HEK293 (cell line): ENCODE data around the gene LITAFD.

ENCODE experiments used
- ZBTB7A ChIP-seq: fragments of 450-650 bp; formaldehyde crosslinking; IDR thresholded peaks from 2 replicates; pipeline ENCODE4 v1.5.1; 2016; ENCODE audit warnings: low read depth, missing biosample characterization, missing genetic modification characterization
- ZBTB8A ChIP-seq: fragments of 450-650 bp; formaldehyde crosslinking; IDR thresholded peaks from 2 replicates; pipeline ENCODE4 v1.5.1; 2016; ENCODE audit warnings: missing biosample characterization, missing genetic modification characterization
- ZFP69B ChIP-seq: fragments of 450-650 bp; formaldehyde crosslinking; IDR thresholded peaks from 2 replicates; pipeline ENCODE4 v1.5.1; 2016; ENCODE audit warnings: missing biosample characterization, missing genetic modification characterization
- ZNF10 ChIP-seq: fragments of 450-650 bp; formaldehyde crosslinking; IDR thresholded peaks from 2 replicates; pipeline ENCODE4 v1.5.1; 2017; ENCODE audit warnings: missing biosample characterization, missing genetic modification characterization
- ZNF404 ChIP-seq: fragments of 450-650 bp; formaldehyde crosslinking; IDR thresholded peaks from 2 replicates; pipeline ENCODE4 v1.5.1; 2017; ENCODE audit warnings: missing biosample characterization, missing genetic modification characterization
- ZNF510 ChIP-seq: fragments of 450-650 bp; formaldehyde crosslinking; IDR thresholded peaks from 2 replicates; pipeline ENCODE4 v1.5.1; 2018; ENCODE audit warnings: mild to moderate bottlenecking, missing genetic modification characterization, missing biosample characterization; ENCODE audit not compliant: insufficient replicate concordance
- ZNF660 ChIP-seq: fragments of 450-650 bp; IDR thresholded peaks from 2 replicates; pipeline ENCODE4 v1.5.1; 2018; ENCODE audit warnings: missing biosample characterization, mild to moderate bottlenecking, missing genetic modification characterization
- TF ChIP-seq, protein P1 (sequence below): fragments of 450-650 bp; formaldehyde crosslinking; IDR thresholded peaks from 2 replicates; pipeline ENCODE4 v1.5.1; 2016; ENCODE audit warnings: missing biosample characterization, missing genetic modification characterization
- TF ChIP-seq, protein P2 (sequence below): fragments of 450-650 bp; formaldehyde crosslinking; IDR thresholded peaks from 2 replicates; pipeline ENCODE4 v1.5.1; 2016; ENCODE audit warnings: missing biosample characterization, missing genetic modification characterization
- TF ChIP-seq, protein P3 (sequence below): IDR thresholded peaks from 2 replicates; pipeline ENCODE4 v1.6.1; 2011; ENCODE audit warnings: mild to moderate bottlenecking, low read depth, low read length, borderline replicate concordance
- TF ChIP-seq, protein P4 (sequence below): sonication (generic); formaldehyde crosslinking; IDR thresholded peaks from 2 replicates; pipeline ENCODE4 v1.8.1; 2022; ENCODE audit warnings: mild to moderate bottlenecking, moderate library complexity, missing genetic modification reagents

DNA sequence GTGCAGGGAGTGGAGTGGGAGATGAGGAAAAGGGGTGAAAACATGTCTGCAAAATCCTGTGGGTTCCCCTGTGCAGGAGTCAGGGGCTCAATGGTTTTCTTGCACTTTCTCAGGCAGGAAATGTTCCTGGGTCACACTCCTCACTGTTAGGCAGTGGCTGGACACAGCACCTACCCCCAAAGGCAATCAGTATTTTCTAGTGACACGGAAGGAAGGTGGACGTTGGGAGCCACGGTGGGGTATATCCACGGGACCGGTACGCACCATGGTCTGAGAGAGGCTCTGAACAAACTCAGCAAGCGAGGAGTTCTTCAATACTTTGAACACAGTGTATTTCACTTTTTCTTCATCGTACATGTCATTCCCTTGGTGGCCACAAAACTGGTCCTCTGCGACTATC is 20.9 kb downstream of the LITAFD start:
- TF ChIP-seq, protein P1, sequence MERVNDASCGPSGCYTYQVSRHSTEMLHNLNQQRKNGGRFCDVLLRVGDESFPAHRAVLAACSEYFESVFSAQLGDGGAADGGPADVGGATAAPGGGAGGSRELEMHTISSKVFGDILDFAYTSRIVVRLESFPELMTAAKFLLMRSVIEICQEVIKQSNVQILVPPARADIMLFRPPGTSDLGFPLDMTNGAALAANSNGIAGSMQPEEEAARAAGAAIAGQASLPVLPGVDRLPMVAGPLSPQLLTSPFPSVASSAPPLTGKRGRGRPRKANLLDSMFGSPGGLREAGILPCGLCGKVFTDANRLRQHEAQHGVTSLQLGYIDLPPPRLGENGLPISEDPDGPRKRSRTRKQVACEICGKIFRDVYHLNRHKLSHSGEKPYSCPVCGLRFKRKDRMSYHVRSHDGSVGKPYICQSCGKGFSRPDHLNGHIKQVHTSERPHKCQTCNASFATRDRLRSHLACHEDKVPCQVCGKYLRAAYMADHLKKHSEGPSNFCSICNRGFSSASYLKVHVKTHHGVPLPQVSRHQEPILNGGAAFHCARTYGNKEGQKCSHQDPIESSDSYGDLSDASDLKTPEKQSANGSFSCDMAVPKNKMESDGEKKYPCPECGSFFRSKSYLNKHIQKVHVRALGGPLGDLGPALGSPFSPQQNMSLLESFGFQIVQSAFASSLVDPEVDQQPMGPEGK (tag by site-specific recombination) = no peak
- TF ChIP-seq, protein P2, sequence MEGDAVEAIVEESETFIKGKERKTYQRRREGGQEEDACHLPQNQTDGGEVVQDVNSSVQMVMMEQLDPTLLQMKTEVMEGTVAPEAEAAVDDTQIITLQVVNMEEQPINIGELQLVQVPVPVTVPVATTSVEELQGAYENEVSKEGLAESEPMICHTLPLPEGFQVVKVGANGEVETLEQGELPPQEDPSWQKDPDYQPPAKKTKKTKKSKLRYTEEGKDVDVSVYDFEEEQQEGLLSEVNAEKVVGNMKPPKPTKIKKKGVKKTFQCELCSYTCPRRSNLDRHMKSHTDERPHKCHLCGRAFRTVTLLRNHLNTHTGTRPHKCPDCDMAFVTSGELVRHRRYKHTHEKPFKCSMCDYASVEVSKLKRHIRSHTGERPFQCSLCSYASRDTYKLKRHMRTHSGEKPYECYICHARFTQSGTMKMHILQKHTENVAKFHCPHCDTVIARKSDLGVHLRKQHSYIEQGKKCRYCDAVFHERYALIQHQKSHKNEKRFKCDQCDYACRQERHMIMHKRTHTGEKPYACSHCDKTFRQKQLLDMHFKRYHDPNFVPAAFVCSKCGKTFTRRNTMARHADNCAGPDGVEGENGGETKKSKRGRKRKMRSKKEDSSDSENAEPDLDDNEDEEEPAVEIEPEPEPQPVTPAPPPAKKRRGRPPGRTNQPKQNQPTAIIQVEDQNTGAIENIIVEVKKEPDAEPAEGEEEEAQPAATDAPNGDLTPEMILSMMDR = no peak
- no peak for TF ChIP-seq ZNF404 (tag by site-specific recombination)
- no peak for TF ChIP-seq ZBTB7A (tag by site-specific recombination)
- no peak for TF ChIP-seq ZFP69B
- no peak for TF ChIP-seq ZNF10
- no peak for TF ChIP-seq ZNF510 (tag by site-specific recombination)
- no peak for TF ChIP-seq ZBTB8A (tag by site-specific recombination)
- TF ChIP-seq, protein P3, sequence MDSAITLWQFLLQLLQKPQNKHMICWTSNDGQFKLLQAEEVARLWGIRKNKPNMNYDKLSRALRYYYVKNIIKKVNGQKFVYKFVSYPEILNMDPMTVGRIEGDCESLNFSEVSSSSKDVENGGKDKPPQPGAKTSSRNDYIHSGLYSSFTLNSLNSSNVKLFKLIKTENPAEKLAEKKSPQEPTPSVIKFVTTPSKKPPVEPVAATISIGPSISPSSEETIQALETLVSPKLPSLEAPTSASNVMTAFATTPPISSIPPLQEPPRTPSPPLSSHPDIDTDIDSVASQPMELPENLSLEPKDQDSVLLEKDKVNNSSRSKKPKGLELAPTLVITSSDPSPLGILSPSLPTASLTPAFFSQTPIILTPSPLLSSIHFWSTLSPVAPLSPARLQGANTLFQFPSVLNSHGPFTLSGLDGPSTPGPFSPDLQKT = no peak
- TF ChIP-seq ZNF660 = no peak
- TF ChIP-seq, protein P4, sequence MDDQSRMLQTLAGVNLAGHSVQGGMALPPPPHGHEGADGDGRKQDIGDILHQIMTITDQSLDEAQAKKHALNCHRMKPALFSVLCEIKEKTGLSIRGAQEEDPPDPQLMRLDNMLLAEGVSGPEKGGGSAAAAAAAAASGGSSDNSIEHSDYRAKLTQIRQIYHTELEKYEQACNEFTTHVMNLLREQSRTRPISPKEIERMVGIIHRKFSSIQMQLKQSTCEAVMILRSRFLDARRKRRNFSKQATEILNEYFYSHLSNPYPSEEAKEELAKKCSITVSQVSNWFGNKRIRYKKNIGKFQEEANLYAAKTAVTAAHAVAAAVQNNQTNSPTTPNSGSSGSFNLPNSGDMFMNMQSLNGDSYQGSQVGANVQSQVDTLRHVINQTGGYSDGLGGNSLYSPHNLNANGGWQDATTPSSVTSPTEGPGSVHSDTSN (CRISPR knock-in tag) = no peak
